Type B pancreatic cell (in vitro differentiated cells): ENCODE measurements around the gene YEATS2. TPM values are rescaled to one million over a fixed set of nuclear protein-coding genes. Genes with fewer than 3 reads are reported as not detected.
"Not testable (repeated sequence)": the region's sequence is repeated elsewhere in the genome, so short reads cannot be mapped to it uniquely, and the experiment has no call there.

ENCODE experiments used
- DNase-seq: peaks from one replicate; pipeline ENCODE4 v3.0.0; 2021; ENCODE audit warnings: mixed read lengths; ENCODE audit not compliant: unreplicated experiment; ENCODE audit errors: extremely low spot score
- H3K27ac Mint-ChIP-seq: 2 replicates; pipeline ENCODE4 v1.8.0; 2021; ENCODE audit warnings: mild to moderate bottlenecking, mixed read lengths
- H3K27me3 Mint-ChIP-seq: 2 replicates; pipeline ENCODE4 v1.8.0; 2021; ENCODE audit warnings: mixed read lengths
- H3K36me3 Mint-ChIP-seq: 2 replicates; pipeline ENCODE4 v1.8.0; 2021; ENCODE audit warnings: mixed read lengths
- H3K4me1 Mint-ChIP-seq: one replicate; pipeline ENCODE4 v1.8.0; 2021; ENCODE audit warnings: mixed read lengths; ENCODE audit not compliant: unreplicated experiment
- H3K4me3 Mint-ChIP-seq: 2 replicates; pipeline ENCODE4 v1.8.0; 2021; ENCODE audit warnings: mild to moderate bottlenecking, mixed read lengths
- H3K9me3 Mint-ChIP-seq: 2 replicates; pipeline ENCODE4 v1.8.0; 2021; ENCODE audit warnings: mixed read lengths
- total RNA-seq: library from RNA; stranded (reverse); gene quantifications from 2 replicates; pipeline ENCODE4 v1.2.1, GENCODE V29; 2021; ENCODE audit warnings: low replicate concordance
- TF ChIP-seq, protein P1 (sequence below): fragments of 200-600 bp; sonication (generic); conservative IDR thresholded peaks from 2 replicates; pipeline ENCODE4 v1.5.0; 2021; ENCODE audit warnings: antibody characterized with exemption, mild to moderate bottlenecking

YEATS2 gene
- total RNA-seq, 1 donor from 2014 or later: 52.5 TPM

DNA sequence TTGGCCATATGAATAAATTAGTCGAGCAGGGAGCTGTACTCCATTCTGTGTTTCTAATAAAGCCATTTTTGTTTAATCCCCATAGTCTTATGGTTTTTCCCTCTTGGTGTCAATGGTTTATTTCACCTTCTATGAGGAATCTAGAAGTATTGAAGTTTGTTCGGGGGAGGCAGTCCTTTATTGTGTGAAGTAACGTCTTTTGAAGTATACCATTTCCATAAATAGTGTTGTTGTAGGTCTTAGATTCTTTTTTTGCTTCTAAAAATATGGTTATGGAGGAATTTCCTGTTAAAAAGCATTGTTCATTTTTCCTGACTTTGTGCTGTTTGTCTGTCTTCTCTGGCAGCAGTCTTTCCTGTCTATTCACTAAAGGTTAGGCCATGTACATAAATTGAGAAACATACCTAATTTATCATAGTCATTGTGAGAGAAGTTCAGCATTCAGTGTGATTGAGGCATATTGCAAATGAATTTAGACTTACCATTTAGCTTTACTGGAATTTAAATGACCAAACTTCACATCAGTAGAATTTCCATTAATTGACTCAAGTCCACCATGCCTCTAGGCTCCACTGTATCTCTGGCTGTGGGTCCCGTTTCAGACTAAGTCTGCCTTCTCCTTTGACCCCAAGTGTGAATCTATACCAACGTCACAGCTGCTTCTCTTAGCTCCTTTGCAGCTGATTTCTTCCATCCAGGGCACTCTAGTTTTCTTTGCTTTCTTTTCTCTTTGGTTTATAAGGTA, 37.3 kb downstream of the YEATS2 start:
- H3K36me3 Mint-ChIP-seq: peaks cover 47% of the 10 kb centered on the region

DNA sequence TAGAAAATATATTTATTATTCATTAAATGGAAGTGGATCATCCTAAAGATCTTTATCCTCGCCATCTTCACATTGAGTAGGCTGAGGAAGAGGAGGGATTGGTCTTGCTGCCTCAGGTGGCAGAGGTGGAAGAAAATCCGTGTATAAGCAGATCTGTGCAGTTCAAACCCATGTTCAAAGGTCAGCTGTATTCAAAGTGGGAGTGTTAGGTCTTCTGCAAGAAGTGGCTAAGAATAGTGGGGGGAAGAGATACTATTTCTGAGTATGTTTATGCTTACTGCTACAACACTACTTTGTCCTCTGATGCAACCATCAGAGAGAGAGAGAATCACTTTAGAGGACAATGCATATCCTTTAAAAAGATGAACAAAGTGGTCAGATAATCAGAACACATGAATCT, 39.5 kb downstream of the YEATS2 start:
- no peaks in the 10 kb centered on the region for H3K9me3 Mint-ChIP-seq
- H3K36me3 Mint-ChIP-seq: peaks cover 41% of the 10 kb centered on the region
- TF ChIP-seq, protein P1, sequence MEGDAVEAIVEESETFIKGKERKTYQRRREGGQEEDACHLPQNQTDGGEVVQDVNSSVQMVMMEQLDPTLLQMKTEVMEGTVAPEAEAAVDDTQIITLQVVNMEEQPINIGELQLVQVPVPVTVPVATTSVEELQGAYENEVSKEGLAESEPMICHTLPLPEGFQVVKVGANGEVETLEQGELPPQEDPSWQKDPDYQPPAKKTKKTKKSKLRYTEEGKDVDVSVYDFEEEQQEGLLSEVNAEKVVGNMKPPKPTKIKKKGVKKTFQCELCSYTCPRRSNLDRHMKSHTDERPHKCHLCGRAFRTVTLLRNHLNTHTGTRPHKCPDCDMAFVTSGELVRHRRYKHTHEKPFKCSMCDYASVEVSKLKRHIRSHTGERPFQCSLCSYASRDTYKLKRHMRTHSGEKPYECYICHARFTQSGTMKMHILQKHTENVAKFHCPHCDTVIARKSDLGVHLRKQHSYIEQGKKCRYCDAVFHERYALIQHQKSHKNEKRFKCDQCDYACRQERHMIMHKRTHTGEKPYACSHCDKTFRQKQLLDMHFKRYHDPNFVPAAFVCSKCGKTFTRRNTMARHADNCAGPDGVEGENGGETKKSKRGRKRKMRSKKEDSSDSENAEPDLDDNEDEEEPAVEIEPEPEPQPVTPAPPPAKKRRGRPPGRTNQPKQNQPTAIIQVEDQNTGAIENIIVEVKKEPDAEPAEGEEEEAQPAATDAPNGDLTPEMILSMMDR: no peak
- no peak overlapping the region for H3K27ac Mint-ChIP-seq
- no peaks in the 10 kb centered on the region for H3K27me3 Mint-ChIP-seq
- no peak for DNase-seq
- peaks cover 5% of the 10 kb centered on the region for H3K4me1 Mint-ChIP-seq
- no peak overlapping the region for H3K4me3 Mint-ChIP-seq

More for the DNA sequence above, 37.3 kb downstream of the YEATS2 start:
- TF ChIP-seq, protein P1: no peak
- H3K4me1 Mint-ChIP-seq: peaks cover 5% of the 10 kb centered on the region
- no peak overlapping the region for H3K27ac Mint-ChIP-seq
- H3K27me3 Mint-ChIP-seq: no peaks in the 10 kb centered on the region
- DNase-seq: no peak
- H3K9me3 Mint-ChIP-seq: no peaks in the 10 kb centered on the region
- H3K4me3 Mint-ChIP-seq: no peak overlapping the region

- not testable (repeated sequence) for DNase-seq, H3K4me1 Mint-ChIP-seq, H3K9me3 Mint-ChIP-seq, H3K27me3 Mint-ChIP-seq, H3K27ac Mint-ChIP-seq, H3K4me3 Mint-ChIP-seq
- H3K36me3 Mint-ChIP-seq: peaks cover 38% of the 10 kb centered on the region
Measured at GRCh38 chr3:183740154-183740553, 42.6 kb downstream of the YEATS2 start.

- no peak overlapping the region for H3K4me3 Mint-ChIP-seq
- no peak for DNase-seq
- peaks cover 43% of the 10 kb centered on the region for H3K36me3 Mint-ChIP-seq
- H3K27ac Mint-ChIP-seq: no peak overlapping the region
- peaks cover 4% of the 10 kb centered on the region for H3K9me3 Mint-ChIP-seq
- TF ChIP-seq, protein P1: no peak
- H3K27me3 Mint-ChIP-seq: no peaks in the 10 kb centered on the region
- no peaks in the 10 kb centered on the region for H3K4me1 Mint-ChIP-seq
Measured at GRCh38 chr3:183743231-183743630, 45.6 kb downstream of the YEATS2 start.

DNA sequence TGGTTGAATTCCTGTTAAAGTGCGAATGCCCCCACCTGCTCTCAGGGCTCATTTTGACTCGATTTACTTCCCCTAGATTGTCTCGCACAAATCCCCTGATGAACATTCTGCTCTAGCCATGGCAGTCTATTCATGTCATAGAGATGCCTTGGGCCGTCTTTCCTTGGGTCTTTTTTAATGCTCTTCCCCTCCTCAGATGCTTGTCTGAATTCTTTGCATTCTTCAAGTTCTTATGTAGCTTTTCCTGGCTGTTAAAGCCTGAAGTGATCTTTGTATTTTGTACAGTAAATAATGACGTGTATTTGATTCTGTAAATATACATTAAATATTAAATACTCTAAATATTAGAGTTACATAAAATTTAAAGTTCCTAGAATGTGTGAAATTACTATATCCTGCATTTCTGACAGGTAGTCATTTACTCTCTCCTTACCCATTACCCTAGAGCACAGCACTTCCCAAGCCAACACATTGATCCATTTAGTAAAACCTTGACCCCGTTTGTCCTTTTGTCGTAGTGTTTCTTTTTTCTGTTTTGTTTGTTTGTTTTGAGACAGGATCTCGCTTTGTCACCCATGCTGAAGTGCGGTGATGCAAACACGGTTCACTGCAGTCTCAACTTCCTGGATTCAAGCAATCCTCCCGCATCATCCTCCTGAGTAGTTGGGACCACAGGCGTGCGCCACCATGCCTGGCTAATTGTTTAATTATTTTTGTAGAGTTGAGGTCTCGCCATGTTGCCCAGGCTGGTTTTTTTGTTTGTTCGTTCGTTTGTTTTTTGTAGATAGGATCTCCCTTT, 47.9 kb downstream of the YEATS2 start:
- H3K4me1 Mint-ChIP-seq: no peaks in the 10 kb centered on the region
- H3K27ac Mint-ChIP-seq: peak overlapping the region; percentile 66
- H3K4me3 Mint-ChIP-seq: no peak overlapping the region
- TF ChIP-seq, protein P1: no peak
- DNase-seq: no peak
- no peaks in the 10 kb centered on the region for H3K27me3 Mint-ChIP-seq
- peaks cover 4% of the 10 kb centered on the region for H3K9me3 Mint-ChIP-seq
- peaks cover 50% of the 10 kb centered on the region for H3K36me3 Mint-ChIP-seq

GRCh38 chr3:183754052-183754451, 56.5 kb downstream of the YEATS2 start:
- Mint-ChIP-seq H3K27ac (no peak overlapping the region), H3K27me3 (no peaks in the 10 kb centered on the region), H3K4me3 (no peak overlapping the region), H3K9me3 (no peaks in the 10 kb centered on the region), H3K36me3 (peaks cover 44% of the 10 kb centered on the region), H3K4me1 (no peaks in the 10 kb centered on the region)
- TF ChIP-seq, protein P1: no peak
- no peak for DNase-seq
